Right kidney (tissue), 1 donor: ENCODE data around the gene UNC119.

Source experiments
- DNase-seq: peaks from one replicate; pipeline ENCODE4 v3.0.0-alpha.2; 2016

Gene UNC119

DNA sequence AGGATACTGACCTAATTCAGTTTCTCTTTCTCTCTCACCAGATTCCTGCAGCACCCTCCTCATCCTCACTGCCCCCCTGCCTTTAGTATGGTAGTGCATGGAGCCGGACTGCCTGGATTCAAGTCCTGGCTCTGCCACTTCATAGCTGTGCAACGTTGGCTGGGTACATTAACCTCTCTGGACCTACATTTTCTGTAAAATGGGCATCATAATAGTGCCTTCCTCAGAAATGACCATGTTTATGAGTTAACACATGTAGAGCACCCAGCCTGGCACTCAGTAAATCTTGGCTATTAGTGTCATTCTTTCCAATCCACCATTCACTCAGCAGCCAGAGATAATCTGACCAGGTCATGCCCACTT lies 7.3 kb downstream of the UNC119 start:
- DNase-seq, result no peak

DNA sequence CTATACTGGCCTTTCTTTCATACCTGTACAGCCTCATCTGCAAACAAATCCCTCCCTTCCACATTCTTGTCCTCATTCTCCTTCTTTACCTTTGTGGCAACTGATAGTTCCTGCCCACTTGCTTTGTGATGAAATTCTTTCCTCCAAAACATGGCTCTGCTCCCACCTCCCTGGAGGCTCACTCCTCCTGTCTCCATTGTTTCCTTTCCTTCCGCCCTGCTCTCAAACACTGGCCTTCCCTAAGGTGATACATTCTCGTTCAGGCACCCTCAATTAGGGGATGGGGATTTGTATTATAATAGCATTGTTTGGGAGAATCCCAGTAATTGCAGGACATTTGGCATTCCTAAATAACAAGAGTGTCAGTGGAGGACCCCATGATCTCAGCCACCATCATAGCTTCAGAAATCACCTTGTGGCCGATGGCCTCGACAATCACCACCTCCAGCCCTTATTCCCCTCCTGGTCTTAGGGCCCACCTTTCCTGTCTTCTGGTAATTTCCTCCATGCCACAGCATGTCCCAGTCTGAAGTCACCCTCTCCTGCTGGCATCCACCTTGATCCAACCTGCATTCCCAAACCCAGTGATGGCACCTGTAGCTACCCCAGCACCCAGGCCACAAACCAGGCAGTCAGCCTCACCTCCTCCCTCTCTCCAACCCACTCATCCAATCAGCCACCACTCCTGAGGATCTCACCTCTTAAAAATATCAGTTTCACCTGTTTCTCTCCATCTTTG lies 7.9 kb downstream of the UNC119 start:
- no peak for DNase-seq

DNA sequence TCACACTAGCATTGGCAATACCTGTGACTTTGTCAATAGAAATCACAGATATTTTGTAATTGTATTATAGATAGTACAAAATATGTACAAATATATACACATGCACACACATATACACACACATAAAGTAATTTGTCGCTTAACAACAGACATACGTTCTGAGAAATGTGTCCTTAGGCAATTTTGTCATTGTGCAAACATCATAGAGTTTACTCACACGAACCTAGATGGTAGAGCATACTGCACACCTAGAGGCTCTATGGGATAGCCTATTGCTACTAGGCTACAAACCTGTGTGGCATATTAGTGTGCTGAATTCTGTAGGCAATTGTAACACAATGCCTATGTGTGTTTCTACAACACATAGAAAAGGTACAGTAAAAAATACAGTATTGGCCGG lies 11.0 kb downstream of the UNC119 start:
- DNase-seq, result no peak

DNA sequence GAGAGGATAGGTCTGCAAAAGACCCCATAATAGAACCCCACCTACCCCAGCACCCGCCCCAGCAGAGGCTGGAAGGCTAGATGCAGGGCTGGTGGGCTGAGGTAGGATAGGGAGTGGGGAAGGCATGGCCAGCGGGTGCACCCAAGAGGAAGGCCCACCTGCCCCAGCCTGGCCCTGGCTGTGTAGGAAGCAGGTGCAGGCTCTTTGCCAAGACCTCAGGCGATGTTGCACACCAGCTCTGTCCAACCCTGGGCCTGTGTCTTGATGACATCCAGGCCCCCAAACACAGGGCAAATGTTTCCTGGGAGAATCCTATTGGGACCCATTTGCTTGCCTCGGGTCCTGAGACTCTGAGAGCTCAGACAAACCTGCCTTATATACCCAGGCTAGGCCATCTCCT lies 12.2 kb downstream of the UNC119 start:
- DNase-seq, result no peak

DNA sequence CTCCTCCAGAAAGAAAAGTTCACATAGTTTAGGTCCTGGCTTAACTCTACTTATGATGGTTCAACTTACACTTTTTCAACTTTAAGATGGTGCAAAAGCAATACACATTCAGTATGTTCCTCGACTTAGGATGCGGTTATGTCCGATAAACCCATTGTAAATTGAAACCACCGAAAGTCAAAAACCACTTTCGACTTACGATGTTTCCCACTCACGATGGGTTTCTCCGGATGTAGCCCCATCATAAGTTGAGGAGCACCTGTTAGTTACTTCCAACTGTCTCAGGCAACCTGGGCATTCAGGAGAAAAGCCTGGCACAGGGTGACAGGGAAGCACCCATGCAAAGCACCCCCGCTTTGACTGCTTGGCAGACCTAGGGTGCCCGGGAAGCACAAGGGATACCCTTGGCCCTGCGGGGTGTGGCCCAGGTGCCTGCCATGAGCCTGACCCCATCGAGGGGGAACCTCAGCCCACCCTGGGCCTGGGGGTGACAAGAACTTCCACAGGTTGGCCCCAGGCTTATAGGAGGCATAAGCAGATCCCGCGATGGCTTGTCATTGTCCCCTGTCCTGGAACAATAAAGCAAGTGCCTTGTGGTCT lies 14.0 kb downstream of the UNC119 start:
- DNase-seq, result no peak

DNA sequence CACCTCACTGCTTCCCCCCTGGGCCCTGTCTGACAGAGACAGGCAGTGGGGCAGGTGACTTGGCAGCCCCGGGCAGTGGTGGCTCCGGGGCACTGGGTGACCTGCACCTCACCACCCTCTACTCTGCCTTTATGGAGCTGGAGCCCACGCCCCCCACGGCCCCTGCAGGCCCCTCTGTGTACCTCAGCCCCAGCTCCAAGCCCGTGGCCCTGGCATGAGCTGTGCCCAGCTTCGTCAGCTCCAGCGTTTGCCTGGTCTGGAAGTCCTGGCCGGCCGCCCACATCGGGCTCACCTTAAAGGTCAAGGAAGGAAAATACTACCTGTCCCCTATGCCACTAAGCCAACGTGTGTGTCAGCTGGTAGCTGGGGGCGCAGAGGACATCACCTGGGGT lies 15.2 kb downstream of the UNC119 start:
- no peak for DNase-seq

DNA sequence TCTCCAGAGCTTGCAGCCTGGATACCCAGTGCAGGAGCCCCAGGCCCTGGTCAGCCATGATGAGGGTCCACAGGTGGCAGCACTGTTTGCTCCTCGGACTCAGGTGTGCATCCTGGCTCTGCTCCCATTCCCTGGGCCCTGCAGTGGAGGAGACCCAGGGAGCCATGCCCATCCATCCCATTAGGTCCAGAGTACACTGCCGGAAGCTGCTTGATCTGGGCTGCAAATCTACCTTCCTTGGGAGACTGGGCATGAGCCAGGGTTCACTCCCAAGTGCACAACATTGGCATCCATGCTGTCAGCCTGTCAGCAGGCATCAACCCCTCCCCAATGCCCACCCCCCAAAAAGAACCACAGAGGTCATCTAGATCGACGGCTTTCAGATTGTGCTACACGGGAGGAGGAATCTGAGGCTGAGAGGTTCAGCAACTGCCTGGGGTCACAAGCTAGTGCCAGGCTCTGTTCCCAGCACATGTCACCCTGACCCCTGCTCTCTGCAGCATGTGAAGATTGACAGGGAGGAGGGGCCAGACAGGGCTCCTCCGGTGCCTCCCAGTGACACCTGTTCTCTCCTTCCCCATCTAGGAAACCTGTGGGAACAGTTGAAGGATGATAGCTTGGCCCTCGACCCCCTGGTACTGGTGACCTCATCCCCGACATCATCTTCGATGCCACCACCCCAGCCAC lies 15.7 kb downstream of the UNC119 start:
- no peak for DNase-seq

DNA sequence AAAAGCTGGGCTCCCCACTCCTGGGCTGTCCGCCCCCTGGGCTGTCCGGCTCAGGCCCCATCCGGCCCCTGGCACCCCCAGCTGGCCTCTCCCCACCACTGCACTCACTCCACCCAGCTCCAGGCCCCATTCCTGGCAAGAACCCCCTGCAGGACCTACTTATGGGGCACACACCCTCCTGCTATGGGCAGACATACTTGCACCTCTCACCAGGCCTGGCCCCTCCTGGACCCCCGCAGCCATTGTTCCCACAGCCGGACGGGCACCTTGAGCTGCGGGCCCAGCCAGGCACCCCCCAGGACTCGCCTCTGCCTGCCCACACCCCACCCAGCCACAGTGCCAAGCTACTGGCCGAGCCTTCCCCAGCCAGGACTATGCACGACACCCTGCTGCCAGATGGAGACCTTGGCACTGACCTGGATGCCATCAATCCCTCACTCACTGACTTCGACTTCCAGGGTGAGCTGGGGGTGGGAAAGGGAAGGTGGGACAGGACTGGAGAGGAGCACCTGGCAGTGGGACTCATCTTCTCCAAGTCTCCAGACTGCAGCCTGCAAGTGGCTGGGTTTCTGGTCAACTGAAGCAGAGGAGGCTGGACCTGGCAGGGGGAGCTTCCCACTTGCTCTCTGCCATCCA lies 17.6 kb downstream of the UNC119 start:
- DNase-seq, result no peak

DNA sequence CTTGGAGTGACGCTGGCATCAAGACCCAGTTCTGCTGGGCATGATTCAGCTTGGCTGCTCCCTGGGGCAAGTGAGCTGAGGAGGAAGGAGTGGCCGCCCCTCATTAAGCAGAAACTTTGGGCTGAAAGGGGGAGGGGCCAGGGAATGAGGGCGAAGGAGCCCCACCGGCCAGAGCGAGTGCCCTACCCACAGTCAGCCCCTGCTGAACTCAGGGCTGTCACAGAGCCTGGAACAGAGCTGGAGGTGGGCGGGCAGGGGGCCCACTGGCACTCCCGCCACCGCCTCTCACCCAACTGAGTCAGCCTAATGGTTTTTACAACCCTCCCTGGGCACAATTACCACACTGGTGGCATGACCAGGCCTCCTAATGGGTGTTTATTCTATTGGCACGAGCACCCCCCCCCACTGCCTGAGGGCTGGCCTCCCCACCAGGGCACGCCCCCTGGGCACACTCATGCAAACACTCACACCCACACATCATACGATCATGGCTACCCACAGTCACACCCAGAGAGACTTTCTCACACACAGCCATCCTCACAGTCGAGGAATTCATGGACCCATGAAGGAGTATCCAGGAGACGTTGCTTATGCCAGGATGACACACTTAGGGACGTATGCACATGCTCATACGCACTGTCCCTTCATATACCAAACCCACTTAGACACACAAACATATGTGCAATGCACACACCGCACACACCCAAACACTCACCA lies 19.2 kb downstream of the UNC119 start:
- no peak for DNase-seq

DNA sequence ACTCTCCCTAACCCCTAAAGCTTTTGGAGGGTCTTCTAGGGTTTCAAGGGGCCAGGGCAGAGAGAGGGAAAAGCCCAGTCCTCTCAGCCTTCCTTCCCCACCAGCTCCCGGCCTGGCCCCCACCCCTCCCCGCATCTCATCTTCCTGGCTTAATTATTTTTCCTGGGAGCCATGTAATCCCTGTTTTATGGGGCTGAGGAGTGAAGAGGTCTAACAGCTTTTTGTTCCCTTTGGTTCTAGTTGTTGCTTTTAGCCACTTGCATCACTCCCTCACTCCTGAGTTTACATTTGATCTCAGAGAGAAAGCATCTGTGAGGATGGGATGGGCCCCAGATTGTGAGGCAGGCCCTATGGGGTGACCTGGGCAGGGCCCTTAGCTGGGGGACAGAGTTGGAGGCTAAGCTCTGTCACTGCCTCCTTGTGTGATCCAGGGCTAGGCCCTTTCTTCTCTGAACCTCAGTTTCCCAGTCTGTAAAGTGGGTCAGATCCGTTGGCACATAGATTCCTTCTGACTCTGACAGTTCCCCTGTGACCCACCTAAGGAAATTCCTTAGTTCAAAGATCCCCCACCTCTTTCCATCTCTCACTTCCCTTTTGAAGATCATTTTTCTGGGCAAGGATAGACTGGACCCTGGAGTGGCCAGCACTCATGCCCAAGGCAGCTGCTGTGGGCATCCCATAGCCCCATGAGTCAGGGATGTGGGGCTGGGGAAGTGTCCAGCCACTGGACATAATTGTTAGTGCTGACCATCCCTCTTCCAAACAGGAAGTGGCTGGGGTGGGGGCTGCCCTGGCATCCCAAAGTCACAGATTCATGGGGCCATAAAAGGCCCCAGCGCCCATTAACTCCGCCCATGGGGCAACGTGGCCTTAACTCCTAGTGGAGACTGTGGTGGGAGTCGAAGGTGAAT lies 20.1 kb downstream of the UNC119 start:
- DNase-seq, result no peak

DNA sequence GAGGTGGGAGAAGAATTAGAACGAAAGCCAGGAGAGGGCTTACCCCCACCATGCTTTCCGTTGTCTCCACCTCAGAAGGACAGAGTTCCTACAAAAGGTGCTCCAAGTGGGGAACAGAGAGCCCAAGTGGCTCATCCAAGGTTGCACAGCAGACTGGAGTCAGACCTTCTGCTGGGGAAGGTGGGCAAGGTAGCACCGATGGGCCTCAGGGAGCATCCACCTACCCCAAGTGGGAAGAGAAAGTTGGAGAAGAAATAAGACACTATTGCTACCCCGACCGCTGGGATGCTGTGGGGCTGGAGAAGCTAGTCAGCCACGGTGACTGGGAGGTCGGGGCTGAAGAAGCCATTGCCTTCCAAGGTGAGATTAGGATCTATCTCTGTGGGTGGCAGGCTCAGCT lies 21.5 kb downstream of the UNC119 start:
- DNase-seq, result no peak

DNA sequence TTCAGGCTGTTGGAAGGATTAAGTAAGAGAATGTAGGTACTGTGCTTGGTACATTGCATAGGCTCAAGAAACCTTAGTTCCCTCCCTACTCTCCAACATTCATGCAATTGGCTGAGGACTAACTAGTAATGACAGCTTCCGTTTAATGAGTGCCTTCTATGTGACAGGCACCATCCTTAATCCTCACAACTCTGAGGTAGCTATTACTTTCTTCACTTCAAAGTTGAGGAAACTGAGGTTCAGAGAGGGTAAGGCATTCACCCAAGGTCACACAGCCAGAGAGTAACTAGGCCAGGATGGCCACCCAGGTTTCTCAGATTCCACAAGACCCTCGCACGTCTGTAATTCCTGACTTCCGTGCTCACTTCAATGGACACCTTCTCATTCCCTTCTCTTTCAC lies 22.2 kb downstream of the UNC119 start:
- no peak for DNase-seq

DNA sequence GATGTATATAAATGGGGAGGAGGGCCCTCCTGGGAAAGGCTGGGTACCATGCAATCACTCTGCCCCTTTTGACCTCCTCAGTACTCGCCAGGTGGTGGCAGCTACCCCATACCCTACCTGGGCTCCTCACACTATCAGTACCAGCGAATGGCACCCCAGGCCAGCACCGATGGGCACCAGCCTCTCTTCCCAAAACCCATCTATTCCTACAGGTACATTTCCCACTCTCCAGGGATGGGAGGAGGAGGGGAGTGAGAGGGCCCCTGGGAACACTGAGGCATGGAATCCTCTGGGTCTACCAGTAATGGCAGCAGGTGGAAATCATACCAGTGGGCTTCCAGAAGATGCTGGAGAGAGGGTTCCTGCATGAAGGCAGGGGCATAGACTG lies 23.4 kb downstream of the UNC119 start:
- DNase-seq, result no peak

DNA sequence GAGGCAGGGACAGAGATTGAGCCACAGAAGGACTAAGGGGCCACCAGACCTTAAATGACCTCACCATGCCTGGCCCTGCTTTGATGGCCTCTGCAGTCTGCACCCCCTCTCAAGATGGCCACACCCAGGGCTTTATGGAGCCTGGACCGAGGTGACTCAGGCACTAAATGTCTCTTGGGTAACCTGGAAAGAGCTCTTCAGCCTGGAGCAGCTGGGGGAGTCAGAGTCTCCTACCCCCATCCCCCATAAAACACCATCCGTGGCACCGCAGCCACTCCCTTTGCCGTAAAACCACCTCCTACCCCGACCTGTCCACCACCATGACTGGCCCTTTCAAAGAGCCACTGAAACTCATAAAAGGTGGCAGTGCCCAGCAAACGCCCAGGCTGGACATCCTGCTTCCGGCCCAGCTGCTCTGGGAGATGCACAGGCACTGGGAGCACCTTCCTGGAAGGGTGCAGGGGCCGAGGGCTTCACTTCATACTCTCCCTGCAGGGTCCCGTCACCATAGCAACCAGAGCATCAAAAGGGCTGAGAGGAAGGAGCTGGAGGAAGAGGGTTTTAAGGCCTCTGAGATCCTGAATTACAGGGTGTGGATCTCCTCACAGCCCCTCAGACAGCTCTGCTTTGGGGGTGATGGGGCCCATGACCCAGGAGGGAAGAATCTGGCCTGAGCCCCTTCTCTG lies 24.0 kb downstream of the UNC119 start:
- no peak for DNase-seq

DNA sequence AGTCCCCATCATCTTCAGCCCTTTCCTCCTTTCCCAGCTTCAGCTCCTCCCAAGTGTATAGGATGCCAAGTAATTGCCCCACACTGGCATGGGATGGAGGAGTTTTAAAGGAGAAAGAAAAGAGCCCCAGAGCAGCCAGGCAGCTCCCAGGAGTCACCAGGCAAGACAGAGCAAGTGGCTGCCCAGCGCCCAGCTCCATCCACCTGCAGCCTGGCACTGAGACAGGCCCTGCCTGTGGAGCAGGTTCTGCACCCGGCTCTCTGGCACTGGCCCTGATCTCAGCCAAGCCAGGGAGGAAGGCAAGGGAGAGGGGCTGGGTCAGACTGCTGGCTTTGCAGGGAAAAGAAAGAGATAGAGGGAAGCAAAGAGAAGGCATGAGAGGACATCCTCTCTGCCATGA lies 24.6 kb downstream of the UNC119 start:
- DNase-seq, result no peak

DNA sequence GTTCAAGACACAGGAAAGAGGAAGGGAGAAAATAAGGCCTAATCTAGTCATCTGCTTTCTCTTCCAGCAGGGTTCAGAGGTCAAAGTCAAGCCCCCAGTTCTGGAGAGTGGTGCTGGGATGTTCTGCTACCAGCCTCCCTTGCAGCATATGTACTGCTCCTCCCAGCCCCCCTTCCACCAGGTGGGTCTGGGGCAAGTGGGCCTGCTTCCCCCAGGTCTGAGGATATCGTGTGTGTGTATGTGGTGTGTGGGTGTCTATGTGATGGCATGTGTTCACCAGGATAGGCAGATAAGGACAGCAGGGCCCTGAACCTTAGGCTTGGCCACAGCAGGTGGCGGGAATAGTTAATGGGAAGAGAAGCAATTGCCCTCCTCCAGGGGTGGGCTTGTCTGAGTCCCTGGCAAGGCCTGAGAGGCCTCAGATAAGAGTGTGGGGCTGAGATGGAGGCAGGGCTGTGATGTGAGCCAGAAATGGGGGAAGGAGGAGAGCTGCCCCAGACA lies 25.2 kb downstream of the UNC119 start:
- DNase-seq, result no peak

DNA sequence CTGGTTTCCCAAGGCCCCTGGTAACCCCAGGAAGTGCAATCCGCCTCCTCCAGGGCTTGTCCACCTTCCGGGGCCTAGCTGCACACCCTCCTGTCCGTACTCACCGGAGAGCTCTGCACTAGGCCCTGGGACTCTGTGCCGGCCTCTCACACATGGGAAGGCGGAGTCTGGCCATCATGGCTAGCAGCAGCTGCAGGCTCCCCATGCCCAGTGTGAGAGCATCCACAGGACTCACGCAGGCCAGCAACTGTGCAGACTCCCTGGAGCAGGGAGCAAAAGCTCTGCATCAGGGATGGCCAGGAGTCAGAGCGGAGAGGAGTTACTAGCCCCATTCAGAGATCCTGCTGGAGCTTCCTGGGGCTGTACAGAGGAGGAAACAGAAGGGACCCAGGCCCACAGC lies 26.0 kb downstream of the UNC119 start:
- DNase-seq, result no peak

DNA sequence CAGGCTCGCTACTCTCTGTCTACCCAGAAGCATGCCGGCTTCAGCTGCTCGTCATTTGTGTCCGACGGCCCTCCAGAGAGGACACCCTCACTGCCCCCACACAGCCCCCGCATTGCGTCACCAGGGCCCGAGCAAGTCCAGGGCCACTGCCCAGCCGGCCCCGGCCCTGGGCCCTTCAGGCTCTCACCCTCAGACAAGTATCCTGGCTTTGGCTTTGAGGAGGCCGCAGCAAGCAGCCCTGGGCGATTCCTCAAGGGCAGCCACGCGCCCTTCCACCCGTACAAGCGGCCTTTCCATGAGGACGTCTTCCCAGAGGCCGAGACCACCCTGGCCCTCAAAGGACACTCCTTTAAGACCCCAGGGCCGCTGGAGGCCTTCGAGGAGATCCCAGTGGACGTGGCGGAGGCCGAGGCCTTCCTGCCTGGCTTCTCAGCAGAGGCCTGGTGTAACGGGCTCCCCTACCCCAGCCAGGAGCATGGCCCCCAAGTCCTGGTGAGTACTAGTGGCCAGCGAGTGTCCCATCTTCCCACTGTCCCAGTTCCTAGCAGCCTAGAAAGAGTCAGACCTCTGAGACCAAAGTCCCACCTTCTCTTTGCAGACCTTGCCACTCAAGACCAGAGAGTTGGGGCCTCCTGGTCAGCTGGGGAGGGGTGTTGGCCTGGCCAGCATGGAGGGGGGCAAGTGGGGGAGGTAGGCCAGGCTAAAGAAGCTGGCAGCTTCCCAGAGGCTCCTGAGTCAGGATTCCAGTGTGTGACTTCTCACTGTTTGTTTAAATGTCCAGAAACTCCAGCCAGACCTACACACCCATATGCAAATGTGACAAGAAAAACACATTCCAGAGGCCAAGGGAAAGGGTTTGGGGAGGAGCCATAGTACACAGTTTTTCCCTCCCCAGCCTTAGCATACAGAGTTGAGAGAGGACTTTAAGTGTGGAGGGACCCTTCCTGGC lies 27.7 kb downstream of the UNC119 start:
- DNase-seq, result peak; percentile 45

DNA sequence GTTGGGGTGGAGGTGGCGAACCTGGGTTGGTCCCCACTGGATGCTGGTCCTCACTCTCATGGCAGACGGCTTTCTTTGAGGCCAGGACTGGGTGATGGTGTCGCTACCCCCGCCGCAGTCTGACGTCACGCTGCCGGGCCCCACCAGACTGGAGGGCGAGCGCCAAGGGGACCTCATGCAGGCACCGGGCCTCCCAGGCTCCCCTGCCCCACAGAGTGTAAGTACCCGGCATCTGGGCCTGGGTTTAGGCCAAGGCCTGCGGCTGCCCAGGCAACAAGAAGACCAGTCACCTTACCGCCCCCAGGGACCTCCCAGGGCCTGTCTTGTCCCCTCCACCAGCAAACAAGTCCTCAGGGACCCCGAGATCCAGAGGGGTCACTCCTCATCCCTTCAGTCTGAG lies 28.5 kb downstream of the UNC119 start:
- no peak for DNase-seq

DNA sequence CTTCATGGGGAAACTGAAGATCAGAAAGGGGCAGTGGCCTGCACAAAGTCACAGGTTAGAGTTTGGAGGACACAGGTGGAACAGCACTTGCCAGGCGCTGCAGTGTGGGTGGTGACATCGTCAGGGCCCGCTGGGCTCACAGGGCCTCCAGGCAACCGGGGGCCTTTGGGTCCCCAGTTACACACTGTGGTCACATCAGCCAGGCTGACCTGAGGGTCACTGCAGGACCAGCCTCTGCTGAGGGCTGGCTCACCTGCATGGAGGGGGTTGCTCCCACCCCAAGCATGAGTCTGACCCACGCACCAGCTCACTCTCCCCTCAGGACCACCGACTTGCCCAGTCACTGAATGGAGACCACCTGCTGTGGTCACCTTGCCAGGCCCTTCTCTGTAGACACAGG lies 29.2 kb downstream of the UNC119 start:
- DNase-seq, result no peak
